ENCODE data around the gene ADGRG1.
A peak's percentile ranks its signal among the peaks of the same experiment; 100 is the strongest.

The ADGRG1 gene

GRCh38 chr16:57598437-57598836 is 30.0 kb upstream of the ADGRG1 start:
- in situ Hi-C loops (cut with MboI; ENCODE audit: low sequenced_read_pairs, unreplicated experiment) = loop anchor here (5.0 kb wide), 1 partner anchor 49 kb away; no protein-coding TSS in a partner anchor
- DNase-seq (ENCODE audit: low spot score) = no peak
- TF ChIP-seq CTCF (IDR thresholded peaks at IDR 0.05; ENCODE audit: borderline replicate concordance, control extremely low read depth, extremely low read depth, insufficient read depth, missing control alignments) = no peak

DNA sequence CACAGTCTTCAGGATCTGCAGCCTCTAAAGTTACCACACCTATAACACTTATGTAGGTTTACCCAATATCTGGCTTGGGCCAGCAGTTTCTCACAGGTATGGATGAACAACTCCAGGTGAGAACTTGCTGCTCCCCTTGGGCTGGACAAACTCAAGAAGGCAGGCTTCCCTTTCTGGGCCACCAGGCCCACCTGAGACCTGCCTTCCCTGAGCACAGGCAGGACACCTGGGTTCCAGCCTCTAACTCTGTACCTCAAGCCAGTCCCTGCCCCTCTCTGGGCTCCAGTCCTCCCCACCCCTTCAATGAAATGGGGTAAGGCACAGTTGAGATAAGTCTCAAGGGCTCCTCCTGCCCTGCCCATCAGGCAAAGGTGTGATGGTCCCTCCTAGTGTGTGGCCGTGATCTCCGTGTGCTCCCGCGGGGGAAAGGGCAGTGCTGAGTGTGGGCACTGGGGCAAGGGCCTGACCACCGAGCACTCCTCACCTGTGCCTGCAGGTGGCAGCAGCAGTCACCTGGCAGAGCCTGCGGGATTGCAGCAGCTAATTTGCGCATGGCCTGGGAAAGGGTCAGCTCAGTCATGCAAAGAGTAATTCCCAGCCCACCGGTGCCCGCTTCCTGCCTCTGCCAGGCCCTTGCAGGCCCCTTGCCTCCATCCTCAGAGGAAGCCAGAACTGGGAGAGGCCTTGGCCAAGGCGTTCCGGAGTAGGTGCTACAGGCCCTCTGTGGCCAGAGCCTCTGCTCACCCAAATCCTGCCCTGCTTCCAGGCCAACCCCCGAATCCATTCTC is 28.2 kb upstream of the ADGRG1 start:
- DNase-seq (ENCODE audit: low spot score) = peak; percentile 62
- in situ Hi-C loops (cut with MboI; ENCODE audit: low sequenced_read_pairs, unreplicated experiment) = no loop called here
- TF ChIP-seq CTCF (IDR thresholded peaks at IDR 0.05; ENCODE audit: borderline replicate concordance, control extremely low read depth, extremely low read depth, insufficient read depth, missing control alignments) = peak; percentile 70

- TF ChIP-seq CTCF (IDR thresholded peaks at IDR 0.05; ENCODE audit: borderline replicate concordance, control extremely low read depth, extremely low read depth, insufficient read depth, missing control alignments) = no peak
- peak; percentile 9 for DNase-seq (ENCODE audit: low spot score)
- in situ Hi-C loops (cut with MboI; ENCODE audit: low sequenced_read_pairs, unreplicated experiment) = no loop called here
Measured at GRCh38 chr16:57600952-57601580, 27.4 kb upstream of the ADGRG1 start.

DNA sequence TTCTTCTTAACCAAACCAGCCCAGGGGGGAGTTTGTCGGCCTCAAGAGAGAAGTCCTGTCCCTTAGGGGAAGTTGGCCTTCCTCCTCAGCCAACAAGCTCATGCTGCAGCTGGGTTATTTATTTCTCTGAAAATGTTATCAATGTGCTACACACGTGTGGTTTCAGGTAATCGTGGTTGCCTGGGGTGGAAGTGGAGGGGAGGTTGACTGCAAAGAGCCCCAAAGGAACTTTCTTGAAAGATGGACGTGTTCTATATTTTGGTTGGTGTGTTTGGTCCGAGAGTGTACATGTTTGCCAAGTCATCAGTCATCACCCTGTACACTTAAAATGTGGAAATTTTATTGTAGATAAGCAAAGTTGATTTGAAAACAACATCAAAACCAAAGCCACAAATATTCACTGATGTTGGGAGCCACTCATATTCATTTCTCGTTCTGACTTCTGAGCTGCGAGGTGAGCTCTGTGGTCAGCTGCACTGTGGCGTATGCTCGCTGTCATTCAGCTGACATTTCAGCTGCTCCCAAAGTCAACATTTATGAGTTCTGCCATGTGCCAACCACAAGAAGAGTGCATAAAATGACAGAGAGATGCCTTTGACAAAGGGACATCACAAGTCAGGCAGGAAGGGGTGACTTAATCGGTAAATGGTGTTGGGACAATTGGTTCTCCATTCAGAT is 26.5 kb upstream of the ADGRG1 start:
- no peak for TF ChIP-seq CTCF (IDR thresholded peaks at IDR 0.05; ENCODE audit: borderline replicate concordance, control extremely low read depth, extremely low read depth, insufficient read depth, missing control alignments)
- peak; percentile 73 for DNase-seq (ENCODE audit: low spot score)
- in situ Hi-C loops (cut with MboI; ENCODE audit: low sequenced_read_pairs, unreplicated experiment) = no loop called here

DNA sequence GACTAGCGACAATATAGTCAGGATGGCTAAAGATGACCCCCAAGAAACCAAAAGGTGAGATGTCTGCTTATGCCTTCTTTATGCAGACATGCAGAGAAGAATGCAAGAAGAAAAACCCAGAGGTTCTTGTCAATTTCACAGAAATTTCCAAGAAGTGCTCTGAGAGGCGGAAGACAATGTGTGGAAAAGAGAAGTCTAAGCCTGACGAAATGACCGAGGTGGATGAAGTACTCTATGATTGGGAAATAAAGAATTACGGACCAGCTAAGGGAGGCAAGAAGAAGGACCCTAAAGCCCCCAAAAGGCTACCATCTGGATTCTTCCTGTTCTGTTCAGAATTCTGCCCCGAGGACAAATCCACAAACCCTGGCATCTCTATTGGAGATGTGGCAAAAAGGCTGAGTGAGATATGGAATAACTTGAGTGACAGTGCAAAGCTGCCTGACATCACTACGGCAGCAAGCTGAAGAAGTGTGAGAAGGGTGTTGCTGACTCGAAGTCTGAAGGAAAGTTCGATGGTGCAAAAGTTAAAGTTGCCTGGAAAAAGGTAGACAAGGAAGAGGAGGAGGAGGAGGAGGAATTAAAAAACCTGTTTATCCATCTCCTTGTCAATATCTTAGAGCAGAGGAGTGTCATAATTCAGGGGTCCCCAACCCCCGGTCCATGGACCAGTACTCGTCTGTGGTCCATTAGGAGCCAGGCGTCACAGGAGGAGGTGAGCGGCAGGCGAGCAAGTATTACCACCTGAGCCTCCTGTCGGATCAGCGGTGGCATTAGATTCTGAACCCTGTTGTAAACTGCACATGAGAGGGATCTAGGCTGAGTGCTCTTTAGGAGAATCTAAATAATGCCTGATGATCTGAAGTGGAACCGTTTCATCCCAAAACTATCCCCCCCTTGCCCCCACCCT is 25.1 kb upstream of the ADGRG1 start:
- no peak for TF ChIP-seq CTCF (IDR thresholded peaks at IDR 0.05; ENCODE audit: borderline replicate concordance, control extremely low read depth, extremely low read depth, insufficient read depth, missing control alignments)
- no peak for DNase-seq (ENCODE audit: low spot score)
- in situ Hi-C loops (cut with MboI; ENCODE audit: low sequenced_read_pairs, unreplicated experiment) = no loop called here

DNA sequence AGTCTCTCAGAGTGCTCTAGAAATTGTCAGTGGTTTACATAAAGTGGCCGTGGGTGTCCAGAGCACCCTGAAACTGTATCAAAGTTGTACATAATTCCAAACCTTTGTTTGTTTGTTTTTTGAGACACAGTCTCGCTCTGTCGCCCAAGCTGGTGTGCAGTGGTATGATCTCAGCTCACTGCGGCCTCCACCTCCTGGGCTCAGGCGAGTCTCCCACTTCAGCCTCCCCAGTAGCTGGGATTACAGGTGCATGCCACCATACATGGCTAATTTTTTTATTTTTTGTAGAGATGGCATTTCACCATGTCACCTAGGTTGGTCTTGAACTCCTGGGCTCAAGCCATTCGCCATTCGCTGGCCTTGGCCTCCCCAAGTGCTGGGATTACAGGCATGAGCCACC is 24.3 kb upstream of the ADGRG1 start:
- in situ Hi-C loops (cut with MboI; ENCODE audit: low sequenced_read_pairs, unreplicated experiment) = no loop called here
- DNase-seq (ENCODE audit: low spot score) = no peak
- no peak for TF ChIP-seq CTCF (IDR thresholded peaks at IDR 0.05; ENCODE audit: borderline replicate concordance, control extremely low read depth, extremely low read depth, insufficient read depth, missing control alignments)
